ENCODE results near the gene GIMAP4.
"Not testable (repeated sequence)": the region's sequence is repeated elsewhere in the genome, so short reads cannot be mapped to it uniquely, and the experiment has no call there.

- not testable (repeated sequence) for TF ChIP-seq CTCF (IDR thresholded peaks at IDR 0.05; ENCODE audit: insufficient read depth, low read length); POLR2AphosphoS5 (IDR thresholded peaks at IDR 0.05; ENCODE audit: low read depth); SPI1 (IDR thresholded peaks at IDR 0.05; ENCODE audit: borderline replicate concordance, low read depth)
Measured at GRCh38 chr7:150603600-150603999, 36.4 kb downstream of the GIMAP4 start.

Measured in HL-60 (cell line).